ENCODE measurements around the gene OMP.

The OMP gene

GRCh38 chr11:77108436-77108835 is 5.8 kb downstream of the OMP start:
- TF ChIP-seq, protein P1, sequence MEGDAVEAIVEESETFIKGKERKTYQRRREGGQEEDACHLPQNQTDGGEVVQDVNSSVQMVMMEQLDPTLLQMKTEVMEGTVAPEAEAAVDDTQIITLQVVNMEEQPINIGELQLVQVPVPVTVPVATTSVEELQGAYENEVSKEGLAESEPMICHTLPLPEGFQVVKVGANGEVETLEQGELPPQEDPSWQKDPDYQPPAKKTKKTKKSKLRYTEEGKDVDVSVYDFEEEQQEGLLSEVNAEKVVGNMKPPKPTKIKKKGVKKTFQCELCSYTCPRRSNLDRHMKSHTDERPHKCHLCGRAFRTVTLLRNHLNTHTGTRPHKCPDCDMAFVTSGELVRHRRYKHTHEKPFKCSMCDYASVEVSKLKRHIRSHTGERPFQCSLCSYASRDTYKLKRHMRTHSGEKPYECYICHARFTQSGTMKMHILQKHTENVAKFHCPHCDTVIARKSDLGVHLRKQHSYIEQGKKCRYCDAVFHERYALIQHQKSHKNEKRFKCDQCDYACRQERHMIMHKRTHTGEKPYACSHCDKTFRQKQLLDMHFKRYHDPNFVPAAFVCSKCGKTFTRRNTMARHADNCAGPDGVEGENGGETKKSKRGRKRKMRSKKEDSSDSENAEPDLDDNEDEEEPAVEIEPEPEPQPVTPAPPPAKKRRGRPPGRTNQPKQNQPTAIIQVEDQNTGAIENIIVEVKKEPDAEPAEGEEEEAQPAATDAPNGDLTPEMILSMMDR (IDR thresholded peaks at IDR 0.05; ENCODE audit: borderline replicate concordance, insufficient read depth, low read depth, low read length), result no peak

GRCh38 chr11:77109236-77110019 is 6.8 kb downstream of the OMP start:
- no peak overlapping the region for H3K4me3 ChIP-seq (ENCODE audit: low read depth, low read length)

More at GRCh38 chr11:77108436-77108835, 5.8 kb downstream of the OMP start:
- H3K4me3 ChIP-seq (ENCODE audit: low read depth, low read length), result no peak overlapping the region

DNA sequence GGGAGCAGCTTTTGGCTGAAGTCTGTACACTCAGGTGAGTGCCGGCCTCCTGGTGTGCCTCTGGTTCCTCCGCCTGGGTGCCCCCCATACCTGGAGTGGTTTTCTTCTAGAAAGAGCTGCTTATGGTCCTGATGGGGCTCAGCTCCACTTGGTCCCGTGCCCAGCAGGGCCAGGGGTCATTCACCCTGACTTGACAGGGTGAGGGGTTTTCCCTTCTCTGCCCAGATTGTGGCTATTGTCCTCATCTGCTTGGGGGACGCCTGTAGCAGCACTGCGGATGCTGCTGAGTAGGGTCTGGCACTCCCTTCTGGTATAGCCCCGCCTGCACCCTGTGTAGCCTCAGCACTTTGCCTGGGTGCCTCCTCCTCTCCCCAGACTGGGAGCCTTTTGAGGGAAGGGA is 8.2 kb downstream of the OMP start:
- TF ChIP-seq, protein P1 (IDR thresholded peaks at IDR 0.05; ENCODE audit: borderline replicate concordance, insufficient read depth, low read depth, low read length), result no peak
- no peak overlapping the region for H3K4me3 ChIP-seq (ENCODE audit: low read depth, low read length)

More at GRCh38 chr11:77109236-77110019, 6.8 kb downstream of the OMP start:
- TF ChIP-seq, protein P1 (IDR thresholded peaks at IDR 0.05; ENCODE audit: borderline replicate concordance, insufficient read depth, low read depth, low read length), result no peak

DNA sequence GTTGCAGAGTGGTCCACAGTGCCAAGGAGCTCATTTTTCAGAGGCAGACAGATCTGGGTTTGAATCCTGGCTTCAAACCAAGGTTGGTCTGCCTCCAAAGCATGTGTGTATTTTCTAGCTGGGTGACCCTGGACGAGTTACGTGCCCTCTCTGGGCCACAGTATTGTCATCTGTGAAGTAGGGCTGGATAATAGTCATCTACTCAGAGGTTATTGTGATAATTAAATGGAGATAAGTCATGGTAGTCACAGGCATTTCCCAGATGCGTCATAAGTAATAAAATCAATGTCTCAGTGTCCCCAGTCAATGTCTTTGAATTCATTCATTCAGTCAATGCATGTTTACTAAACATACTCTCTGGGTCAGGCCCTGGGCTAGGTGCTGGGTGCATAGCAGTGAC is 8.6 kb downstream of the OMP start:
- TF ChIP-seq, protein P1 (IDR thresholded peaks at IDR 0.05; ENCODE audit: borderline replicate concordance, insufficient read depth, low read depth, low read length), result no peak
- H3K4me3 ChIP-seq (ENCODE audit: low read depth, low read length), result no peak overlapping the region

- no peak overlapping the region for H3K4me3 ChIP-seq (ENCODE audit: low read depth, low read length)
- TF ChIP-seq, protein P1 (IDR thresholded peaks at IDR 0.05; ENCODE audit: borderline replicate concordance, insufficient read depth, low read depth, low read length), result no peak
Measured at GRCh38 chr11:77111946-77112345, 9.3 kb downstream of the OMP start.

DNA sequence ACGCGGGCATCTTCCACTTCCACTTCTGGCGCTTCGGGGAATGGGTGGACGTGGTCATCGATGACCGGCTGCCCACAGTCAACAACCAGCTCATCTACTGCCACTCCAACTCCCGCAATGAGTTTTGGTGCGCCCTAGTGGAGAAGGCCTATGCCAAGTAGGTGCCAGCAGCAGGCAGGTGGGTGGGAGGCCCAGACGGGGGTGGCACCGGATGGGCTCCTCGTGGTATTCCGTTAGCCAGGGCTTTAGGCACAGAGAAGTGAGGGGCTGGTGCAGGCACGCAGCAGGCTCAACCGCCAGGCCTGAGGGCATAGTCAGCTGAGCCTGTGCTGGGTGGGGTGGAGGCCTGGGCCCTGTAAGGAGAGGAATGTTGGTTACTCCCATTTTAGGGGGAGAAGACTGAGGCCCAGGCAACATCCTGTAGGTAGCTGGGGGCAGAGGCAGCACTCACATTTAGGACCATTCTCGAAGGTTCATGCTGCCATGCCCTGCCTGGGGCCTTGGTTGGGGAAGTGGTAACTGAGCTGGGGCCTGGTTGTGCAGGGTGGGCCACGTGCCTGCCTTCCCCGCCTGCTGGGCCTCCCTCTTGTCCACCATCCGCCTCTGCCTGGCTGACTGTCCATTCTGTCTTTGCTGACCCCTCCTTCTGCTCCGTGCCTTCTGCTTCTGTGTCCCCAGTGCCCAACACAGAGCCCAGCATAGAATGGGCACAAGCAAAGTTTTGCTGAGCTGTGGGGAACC is 10.2 kb downstream of the OMP start:
- H3K4me3 ChIP-seq (ENCODE audit: low read depth, low read length), result no peak overlapping the region
- TF ChIP-seq, protein P1 (IDR thresholded peaks at IDR 0.05; ENCODE audit: borderline replicate concordance, insufficient read depth, low read depth, low read length), result no peak
